Caco-2 (cell line): Measurements from ENCODE around the gene CD36. TPM values are rescaled to one million over a fixed set of nuclear protein-coding genes. Genes with fewer than 3 reads are reported as not detected.

Source experiments
- BruUV-seq: library from RNA; stranded (reverse); fragments of 400-500 nt; replicated peaks from 2 replicates; lab custom pipeline; 2021; lab: Mats Ljungman, UMichigan
- CTCF ChIA-PET: fragments of 300-600 bp; sonication (Branson Sonifier 250); formaldehyde crosslinking; loops from one replicate; lab custom pipeline; 2022; ENCODE audit warnings: antibody characterized with exemption; lab: Charles Lee
- POLR2A ChIA-PET: fragments of 300-600 bp; sonication (Branson Sonifier 250); formaldehyde crosslinking; loops from one replicate; lab custom pipeline; 2022; ENCODE audit warnings: antibody characterized with exemption; lab: Charles Lee
- DNase-seq, 2 experiments: peaks; one replicate each; pipeline versions ENCODE4 v3.0.0 to v3.0.0-alpha.2; 2020 to 2022
- H3K27me3 ChIP-seq: replicated peaks from 2 replicates; pipeline ENCODE4 v1.6.0; 2011; ENCODE audit warnings: low read length; ENCODE audit not compliant: control insufficient read depth, insufficient read depth
- H3K36me3 ChIP-seq: 2 replicates; pipeline ENCODE4 v1.5.1; 2011; ENCODE audit warnings: low read length; ENCODE audit not compliant: control insufficient read depth, insufficient read depth
- H3K4me1 ChIP-seq: fragments of 250-450 bp; sonication (Bioruptor Pico); 2 replicates; pipeline ENCODE4 v1.5.1; 2020; ENCODE audit warnings: mild to moderate bottlenecking
- H3K4me3 ChIP-seq: 2 replicates; pipeline ENCODE4 v1.5.1; 2011; ENCODE audit warnings: low read depth, mild to moderate bottlenecking, control low read depth, low read length
- H3K9me3 ChIP-seq: fragments of 250-450 bp; sonication (Bioruptor Pico); 2 replicates; pipeline ENCODE4 v1.5.1; 2020; ENCODE audit warnings: mild to moderate bottlenecking, moderate library complexity
- H3K27ac Mint-ChIP-seq: one replicate; pipeline ENCODE4 v1.8.0; 2022; ENCODE audit warnings: mixed read lengths; ENCODE audit not compliant: unreplicated experiment
- H3K27me3 Mint-ChIP-seq: one replicate; pipeline ENCODE4 v1.8.0; 2022; ENCODE audit warnings: mixed read lengths; ENCODE audit not compliant: insufficient read depth, unreplicated experiment
- H3K36me3 Mint-ChIP-seq: one replicate; pipeline ENCODE4 v1.8.0; 2022; ENCODE audit warnings: mild to moderate bottlenecking, mixed read lengths; ENCODE audit not compliant: insufficient read depth, unreplicated experiment
- H3K4me1 Mint-ChIP-seq: one replicate; pipeline ENCODE4 v1.8.0; 2022; ENCODE audit warnings: low read depth, mixed read lengths; ENCODE audit not compliant: unreplicated experiment
- H3K4me3 Mint-ChIP-seq: one replicate; pipeline ENCODE4 v1.8.0; 2022; ENCODE audit warnings: mild to moderate bottlenecking, moderate library complexity, mixed read lengths; ENCODE audit not compliant: unreplicated experiment
- H3K9me3 Mint-ChIP-seq: one replicate; pipeline ENCODE4 v1.8.0; 2022; ENCODE audit warnings: mixed read lengths; ENCODE audit not compliant: unreplicated experiment
- CTCF ChIP-seq, 2 experiments: fragments of 200-600 bp in 1 of 2; IDR thresholded peaks; 1 replicate in 1 of 2; 2 replicates in 1 of 2; pipeline versions ENCODE4 v1.5.1 to v1.8.0; 2011 to 2022; ENCODE audit warnings: antibody characterized with exemption in 1 of 2, control low read depth in 1 of 2, inconsistent platforms in 1 of 2, low read depth in 1 of 2, low read length in 1 of 2, mild to moderate bottlenecking in 1 of 2, moderate library complexity in 1 of 2; ENCODE audit not compliant: insufficient read depth in 1 of 2, severe bottlenecking in 1 of 2, unreplicated experiment in 1 of 2
- intact Hi-C: fragments of 100-400 bp; cut with micrococcal nuclease; formaldehyde crosslinking; loops from one replicate; pipeline ENCODE4 v1.10.0; 2022; ENCODE audit not compliant: unreplicated experiment
- total RNA-seq: library from RNA; stranded (reverse); gene quantifications from 2 replicates; pipeline ENCODE4 v1.2.3, GENCODE V29; 2022

CD36 gene
- total RNA-seq, 1 experiment from 2014 or later: not detected

- intact Hi-C loops: no loop called here
- 0 out of 2 replicates have a peak, but pooled peaks cover 3% of the 10 kb centered on the region for H3K4me1 ChIP-seq
- Mint-ChIP-seq H3K4me1 (no peaks in the 10 kb centered on the region), H3K27ac (no peak overlapping the region), H3K4me3 (no peak overlapping the region), H3K27me3 (no peaks in the 10 kb centered on the region), H3K9me3 (no peaks in the 10 kb centered on the region), H3K36me3 (no peaks in the 10 kb centered on the region)
- no peak overlapping the region for H3K4me3 ChIP-seq
- H3K27me3 ChIP-seq: no peaks in the 10 kb centered on the region
- POLR2A ChIA-PET: no interaction called here
- H3K36me3 ChIP-seq: no peaks in the 10 kb centered on the region
- no peaks in the 10 kb centered on the region for H3K9me3 ChIP-seq
- CTCF ChIA-PET: no interaction called here
- no peak for DNase-seq
- no TSS peak for BruUV-seq
- TF ChIP-seq CTCF (IDR thresholded peaks at IDR 0.05; ENCODE audit: insufficient read depth in 1 of 2, low read depth in 1 of 2, low read length in 1 of 2, severe bottlenecking in 1 of 2, unreplicated experiment in 1 of 2): no peak
Observed at GRCh38 chr7:80711531-80711930, 73.1 kb downstream of the CD36 start.

- Mint-ChIP-seq H3K36me3 (peaks cover 10% of the 10 kb centered on the region), H3K9me3 (no peaks in the 10 kb centered on the region), H3K27ac (no peak overlapping the region), H3K4me3 (no peak overlapping the region), H3K27me3 (no peaks in the 10 kb centered on the region), H3K4me1 (peaks cover 31% of the 10 kb centered on the region)
- TF ChIP-seq CTCF (IDR thresholded peaks at IDR 0.05; ENCODE audit: insufficient read depth in 1 of 2, low read depth in 1 of 2, low read length in 1 of 2, severe bottlenecking in 1 of 2, unreplicated experiment in 1 of 2): no peak
- POLR2A ChIA-PET: no interaction called here
- Histone ChIP-seq H3K4me3 (no peak overlapping the region), H3K4me1 (peaks cover 37% of the 10 kb centered on the region), H3K36me3 (no peaks in the 10 kb centered on the region), H3K9me3 (no peaks in the 10 kb centered on the region), H3K27me3 (no peaks in the 10 kb centered on the region)
- CTCF ChIA-PET: interaction anchor here (0.7 kb wide), 1 partner anchor 14 kb away, joined by 3 read pairs; no protein-coding TSS in a partner anchor
- DNase-seq: no peak
- intact Hi-C loops: no loop called here
- BruUV-seq: no TSS peak
Observed at GRCh38 chr7:80719261-80719660, 80.8 kb downstream of the CD36 start.

GRCh38 chr7:80720146-80720545 is 81.7 kb downstream of the CD36 start:
- intact Hi-C loops: loop anchor here (5.0 to 10.0 kb wide), 2 partner anchors 105 to 437 kb away; no protein-coding TSS in a partner anchor
- BruUV-seq: no TSS peak
- Mint-ChIP-seq H3K36me3 (peaks cover 10% of the 10 kb centered on the region), H3K4me3 (no peak overlapping the region), H3K27me3 (no peaks in the 10 kb centered on the region), H3K27ac (no peak overlapping the region), H3K4me1 (peaks cover 39% of the 10 kb centered on the region), H3K9me3 (no peaks in the 10 kb centered on the region)
- H3K36me3 ChIP-seq: no peaks in the 10 kb centered on the region
- H3K4me1 ChIP-seq: peaks cover 46% of the 10 kb centered on the region
- no peak overlapping the region for H3K4me3 ChIP-seq
- POLR2A ChIA-PET: no interaction called here
- CTCF ChIA-PET: no interaction called here
- TF ChIP-seq CTCF (IDR thresholded peaks at IDR 0.05; ENCODE audit: insufficient read depth in 1 of 2, low read depth in 1 of 2, low read length in 1 of 2, severe bottlenecking in 1 of 2, unreplicated experiment in 1 of 2): no peak
- no peaks in the 10 kb centered on the region for H3K27me3 ChIP-seq
- H3K9me3 ChIP-seq: no peaks in the 10 kb centered on the region
- no peak for DNase-seq
